ENCODE measurements around the gene CACNG6.

DNA sequence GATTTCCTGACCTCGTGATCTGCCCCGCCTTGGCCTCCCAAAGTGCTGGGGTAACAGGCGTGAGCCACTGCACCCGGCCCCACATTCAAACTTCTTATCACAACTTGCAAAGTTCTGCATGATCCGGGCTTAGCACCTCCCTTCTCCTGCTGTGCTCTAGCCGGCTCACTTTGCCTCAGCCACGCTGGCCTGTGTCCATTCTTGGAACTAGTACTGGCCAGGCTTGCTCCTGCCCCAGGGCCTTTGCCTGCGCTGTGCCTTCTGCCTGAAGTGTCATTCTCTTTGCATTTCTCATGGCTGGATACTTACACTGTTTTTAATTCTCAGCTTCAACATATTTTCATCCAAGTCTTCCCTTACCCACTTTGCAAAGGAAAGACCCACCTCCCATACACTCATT is 29.9 kb downstream of the CACNG6 start:
- TF ChIP-seq CTCF (IDR thresholded peaks at IDR 0.05) = no peak
- no peak for TF ChIP-seq POLR2A (IDR thresholded peaks at IDR 0.05)

Measured in breast epithelium (tissue), 3 donors.